Measurements from ENCODE around the gene CALN1. TPM values are rescaled to one million over a fixed set of nuclear protein-coding genes. Genes with fewer than 3 reads are reported as not detected.
A peak's percentile ranks its signal among the peaks of the same experiment; 100 is the strongest.

Gene CALN1
- total and polyA plus RNA-seq, 9 of the 15 experiments (the other 6 are each of a cell fraction or from before 2014, with no cell fraction given), result 1.4 to 7.5 (median 3.3) TPM

GRCh38 chr7:72038022-72038732 lies 374.0 kb downstream of the CALN1 start (continued):
- no peak for TF ChIP-seq ID3 (CRISPR knock-in tag; IDR thresholded peaks at IDR 0.05)
- TF ChIP-seq ID3 (tag; IDR thresholded peaks at IDR 0.05), result peak; percentile 86
- TF ChIP-seq, protein P1, sequence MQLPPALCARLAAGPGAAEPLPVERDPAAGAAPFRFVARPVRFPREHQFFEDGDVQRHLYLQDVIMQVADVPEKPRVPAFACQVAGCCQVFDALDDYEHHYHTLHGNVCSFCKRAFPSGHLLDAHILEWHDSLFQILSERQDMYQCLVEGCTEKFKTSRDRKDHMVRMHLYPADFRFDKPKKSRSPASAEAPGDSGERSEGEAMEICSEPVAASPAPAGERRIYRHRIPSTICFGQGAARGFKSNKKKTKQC (CRISPR knock-in tag; IDR thresholded peaks at IDR 0.05), result no peak
- peak; percentile 70; the same call in 1 of the 2 replicates for TF ChIP-seq PTTG1 (tag; IDR thresholded peaks at IDR 0.05; ENCODE audit: low read depth)
- TF ChIP-seq ZBTB9 (CRISPR knock-in tag; IDR thresholded peaks at IDR 0.05), result 0 out of 2 replicates have a peak, but pooled peaks have one; percentile 28
- TF ChIP-seq PPARD (CRISPR knock-in tag; IDR thresholded peaks at IDR 0.05), result no peak
- TF ChIP-seq, protein P2, sequence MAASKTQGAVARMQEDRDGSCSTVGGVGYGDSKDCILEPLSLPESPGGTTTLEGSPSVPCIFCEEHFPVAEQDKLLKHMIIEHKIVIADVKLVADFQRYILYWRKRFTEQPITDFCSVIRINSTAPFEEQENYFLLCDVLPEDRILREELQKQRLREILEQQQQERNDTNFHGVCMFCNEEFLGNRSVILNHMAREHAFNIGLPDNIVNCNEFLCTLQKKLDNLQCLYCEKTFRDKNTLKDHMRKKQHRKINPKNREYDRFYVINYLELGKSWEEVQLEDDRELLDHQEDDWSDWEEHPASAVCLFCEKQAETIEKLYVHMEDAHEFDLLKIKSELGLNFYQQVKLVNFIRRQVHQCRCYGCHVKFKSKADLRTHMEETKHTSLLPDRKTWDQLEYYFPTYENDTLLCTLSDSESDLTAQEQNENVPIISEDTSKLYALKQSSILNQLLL (CRISPR knock-in tag; IDR thresholded peaks at IDR 0.05; ENCODE audit: borderline replicate concordance), result no peak
- 0 out of 2 replicates have a peak, but pooled peaks have one; percentile 37 for TF ChIP-seq MECOM (CRISPR knock-in tag; IDR thresholded peaks at IDR 0.05)
- TF ChIP-seq SOX6 (IDR thresholded peaks at IDR 0.05), result no peak
